Measurements from ENCODE around the gene DDN. TPM values are rescaled to one million over a fixed set of nuclear protein-coding genes. Genes with fewer than 3 reads are reported as not detected.

Gene DDN
- total RNA-seq, 4 donors from 2014 or later, result 26.8 to 415 (median 232) TPM

DNA sequence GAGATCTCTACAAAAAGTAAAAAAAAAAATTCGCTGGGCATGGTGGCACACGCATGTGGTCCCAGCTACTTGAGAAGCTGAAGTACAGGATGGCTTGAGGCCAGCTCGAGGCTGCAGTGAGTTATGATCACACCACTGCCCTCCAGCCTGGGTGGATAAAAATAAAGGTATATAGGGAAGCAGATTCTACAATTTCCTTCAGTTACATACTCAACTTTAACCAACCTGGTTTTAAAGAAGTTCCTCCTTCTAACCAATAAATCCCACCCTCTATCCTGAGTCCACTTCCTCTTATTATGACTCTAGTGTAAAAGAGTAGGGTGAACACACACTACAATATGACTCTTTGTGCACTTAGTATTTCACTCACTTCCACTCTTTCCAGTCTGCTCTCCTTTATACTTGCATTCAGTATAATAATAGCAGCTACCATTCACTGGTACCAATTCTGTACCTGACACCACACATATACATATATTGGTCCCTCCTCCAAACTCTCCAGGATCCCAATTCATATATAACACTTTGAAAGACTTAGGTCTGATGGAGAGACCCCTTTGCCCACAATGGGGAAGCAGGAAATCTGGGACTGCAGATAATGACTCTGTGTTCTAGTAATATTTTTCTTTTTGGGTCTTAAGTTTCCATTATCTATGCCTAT is 44.2 kb downstream of the DDN start:
- Histone ChIP-seq H3K4me1 (peaks cover 15 to 16% of the 10 kb centered on the region in 2 donors), H3K4me3 (no peak overlapping the region), H3K9me3 (no peaks in the 10 kb centered on the region), H3K27ac (no peak overlapping the region), H3K27me3 (no peaks in the 10 kb centered on the region), H3K36me3 (no peaks in the 10 kb centered on the region)
- in situ Hi-C loops (cut with MboI; ENCODE audit: low sequenced_read_pairs in 4 of 4), result no loop called here
- intact Hi-C loops (cut with DNase I; ENCODE audit: low total_unique reads), result no loop called here
- no peak for ATAC-seq
- DNase-seq, result no peak
- TF ChIP-seq, protein P1, sequence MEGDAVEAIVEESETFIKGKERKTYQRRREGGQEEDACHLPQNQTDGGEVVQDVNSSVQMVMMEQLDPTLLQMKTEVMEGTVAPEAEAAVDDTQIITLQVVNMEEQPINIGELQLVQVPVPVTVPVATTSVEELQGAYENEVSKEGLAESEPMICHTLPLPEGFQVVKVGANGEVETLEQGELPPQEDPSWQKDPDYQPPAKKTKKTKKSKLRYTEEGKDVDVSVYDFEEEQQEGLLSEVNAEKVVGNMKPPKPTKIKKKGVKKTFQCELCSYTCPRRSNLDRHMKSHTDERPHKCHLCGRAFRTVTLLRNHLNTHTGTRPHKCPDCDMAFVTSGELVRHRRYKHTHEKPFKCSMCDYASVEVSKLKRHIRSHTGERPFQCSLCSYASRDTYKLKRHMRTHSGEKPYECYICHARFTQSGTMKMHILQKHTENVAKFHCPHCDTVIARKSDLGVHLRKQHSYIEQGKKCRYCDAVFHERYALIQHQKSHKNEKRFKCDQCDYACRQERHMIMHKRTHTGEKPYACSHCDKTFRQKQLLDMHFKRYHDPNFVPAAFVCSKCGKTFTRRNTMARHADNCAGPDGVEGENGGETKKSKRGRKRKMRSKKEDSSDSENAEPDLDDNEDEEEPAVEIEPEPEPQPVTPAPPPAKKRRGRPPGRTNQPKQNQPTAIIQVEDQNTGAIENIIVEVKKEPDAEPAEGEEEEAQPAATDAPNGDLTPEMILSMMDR (IDR thresholded peaks at IDR 0.05 in 4 of 5, conservative IDR thresholded peaks at IDR 0.05 in 1 of 5), result no peak
- TF ChIP-seq POLR2A (IDR thresholded peaks at IDR 0.05), result no peak

DNA sequence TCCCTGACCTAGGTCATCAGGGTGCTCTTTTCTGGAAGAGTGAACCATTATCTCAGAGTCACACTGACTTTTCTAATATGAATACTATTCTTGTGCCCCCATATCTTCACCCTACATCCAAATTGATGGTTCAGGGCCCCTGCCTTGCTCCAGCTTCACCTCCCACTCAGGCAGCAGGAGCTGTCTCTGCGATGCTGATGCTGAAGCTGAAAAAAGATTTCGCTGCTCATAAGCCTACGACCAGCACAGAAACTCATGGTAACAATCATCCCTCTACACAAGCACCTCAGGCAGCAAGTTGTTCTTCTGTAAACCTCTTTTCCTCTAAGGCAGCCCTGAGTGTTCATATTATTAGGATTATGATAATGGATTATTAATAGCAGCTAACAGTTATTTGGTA is 45.1 kb downstream of the DDN start:
- TF ChIP-seq, protein P1 (IDR thresholded peaks at IDR 0.05 in 4 of 5, conservative IDR thresholded peaks at IDR 0.05 in 1 of 5), result no peak
- TF ChIP-seq POLR2A (IDR thresholded peaks at IDR 0.05), result no peak
- no peaks in the 10 kb centered on the region for H3K36me3 ChIP-seq
- intact Hi-C loops (cut with DNase I; ENCODE audit: low total_unique reads) (no loop called here), in situ Hi-C loops (cut with MboI; ENCODE audit: low sequenced_read_pairs in 4 of 4) (no loop called here)
- no peaks in the 10 kb centered on the region for H3K27me3 ChIP-seq
- DNase-seq, result no peak
- no peak overlapping the region for H3K4me3 ChIP-seq
- H3K27ac ChIP-seq, result no peak overlapping the region
- H3K4me1 ChIP-seq, result peaks cover 15 to 16% of the 10 kb centered on the region in 2 donors
- no peak for ATAC-seq
- H3K9me3 ChIP-seq, result no peaks in the 10 kb centered on the region

DNA sequence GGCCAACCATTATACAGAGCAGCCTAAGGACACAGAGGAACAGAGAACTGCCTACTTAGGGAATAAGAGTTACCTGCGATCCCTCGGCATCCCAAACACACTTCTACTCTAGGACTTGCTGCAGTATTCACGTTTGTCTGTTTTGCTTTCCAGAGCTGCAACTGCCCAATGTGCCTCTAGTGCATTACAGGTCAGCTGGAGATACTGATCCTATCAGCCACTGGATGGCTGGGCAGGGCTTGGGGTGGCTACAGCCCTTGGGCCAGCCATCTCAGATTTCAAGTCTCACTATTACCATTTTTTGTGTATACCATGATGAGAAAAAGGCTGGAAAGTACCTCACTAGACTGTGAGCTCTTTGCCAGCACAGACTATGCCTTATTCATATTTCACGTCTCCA is 46.5 kb downstream of the DDN start:
- Histone ChIP-seq H3K27ac (no peak overlapping the region), H3K27me3 (no peaks in the 10 kb centered on the region), H3K4me1 (peaks cover 11 to 12% of the 10 kb centered on the region in 2 donors), H3K4me3 (no peak overlapping the region), H3K9me3 (no peaks in the 10 kb centered on the region), H3K36me3 (no peaks in the 10 kb centered on the region)
- DNase-seq, result no peak
- in situ Hi-C loops (cut with MboI; ENCODE audit: low sequenced_read_pairs in 4 of 4) (no loop called here), intact Hi-C loops (cut with DNase I; ENCODE audit: low total_unique reads) (no loop called here)
- TF ChIP-seq, protein P1 (IDR thresholded peaks at IDR 0.05 in 4 of 5, conservative IDR thresholded peaks at IDR 0.05 in 1 of 5), result no peak
- TF ChIP-seq POLR2A (IDR thresholded peaks at IDR 0.05), result no peak
- ATAC-seq, result no peak

DNA sequence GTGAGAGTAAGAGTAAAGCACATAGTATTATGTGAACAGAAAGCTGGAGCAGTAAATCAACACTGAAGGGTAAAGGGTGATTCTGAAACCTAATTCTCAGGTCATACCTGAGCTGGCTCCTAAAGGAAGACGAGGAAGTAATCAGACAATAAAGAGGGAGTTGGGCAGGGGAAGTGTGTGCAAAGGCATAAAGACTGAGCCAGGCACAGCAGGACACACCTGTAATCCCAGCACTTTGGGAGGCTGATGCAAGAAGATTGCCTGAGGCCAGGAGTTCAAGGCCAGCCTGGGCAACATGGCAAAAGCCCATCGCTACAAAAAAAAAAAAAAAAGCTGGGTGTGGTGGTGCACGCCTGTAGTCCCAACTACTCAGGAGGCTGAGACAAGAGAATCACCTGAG is 51.4 kb downstream of the DDN start:
- Histone ChIP-seq H3K36me3 (no peaks in the 10 kb centered on the region), H3K27me3 (no peaks in the 10 kb centered on the region), H3K4me3 (no peak overlapping the region), H3K9me3 (no peaks in the 10 kb centered on the region), H3K27ac (no peak overlapping the region), H3K4me1 (peaks cover 0 to 3% of the 10 kb centered on the region in 2 donors)
- intact Hi-C loops (cut with DNase I; ENCODE audit: low total_unique reads) (no loop called here), in situ Hi-C loops (cut with MboI; ENCODE audit: low sequenced_read_pairs in 4 of 4) (no loop called here)
- ATAC-seq (no peak), DNase-seq (no peak)
- no peak for TF ChIP-seq POLR2A (IDR thresholded peaks at IDR 0.05)

DNA sequence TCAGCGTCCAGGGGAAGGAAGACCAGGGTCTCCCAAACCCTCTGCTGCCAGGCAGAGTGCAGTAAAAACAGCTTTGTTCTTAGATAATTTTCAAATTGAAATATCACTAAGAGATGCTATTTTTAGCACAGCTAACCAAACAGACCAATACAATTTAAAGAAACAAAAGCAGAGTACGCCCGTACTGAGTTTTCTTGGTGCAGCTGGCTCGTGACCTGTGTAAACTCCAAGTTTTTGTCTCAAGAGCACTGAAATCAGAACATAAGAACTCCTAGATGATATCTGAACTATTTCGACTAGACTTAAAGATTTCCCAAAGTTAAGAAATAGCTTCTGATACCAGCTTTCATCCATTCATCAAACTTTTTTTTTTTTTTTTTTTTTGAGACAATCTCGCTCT is 52.2 kb downstream of the DDN start:
- Histone ChIP-seq H3K36me3 (no peaks in the 10 kb centered on the region), H3K4me1 (peaks cover 0 to 3% of the 10 kb centered on the region in 2 donors), H3K9me3 (no peaks in the 10 kb centered on the region), H3K27ac (no peak overlapping the region), H3K27me3 (no peaks in the 10 kb centered on the region), H3K4me3 (no peak overlapping the region)
- in situ Hi-C loops (cut with MboI; ENCODE audit: low sequenced_read_pairs in 4 of 4), result no loop called here
- ATAC-seq (no peak), DNase-seq (no peak)
- intact Hi-C loops (cut with DNase I; ENCODE audit: low total_unique reads), result no loop called here
- TF ChIP-seq, protein P1 (IDR thresholded peaks at IDR 0.05 in 4 of 5, conservative IDR thresholded peaks at IDR 0.05 in 1 of 5), result no peak
- no peak for TF ChIP-seq POLR2A (IDR thresholded peaks at IDR 0.05)

Measured in gastrocnemius medialis (tissue), 4 donors.